Activated CD4-positive, alpha-beta T cell treated with anti-CD3 and anti-CD28 coated beads, Interleukin-2, amount 10 ng/mL, durations not matched to agents 7 days and 5 days (primary cell): ENCODE results near the gene CDC20B. TPM values are rescaled to one million over a fixed set of nuclear protein-coding genes. Genes with fewer than 3 reads are reported as not detected.

Source experiments
- CTCF ChIA-PET: fragments of 350-600 bp; sonication (Branson Sonifier 250); formaldehyde crosslinking; loops from one replicate; lab custom pipeline; 2021; ENCODE audit warnings: antibody characterized with exemption; lab: Charles Lee
- POLR2A ChIA-PET: fragments of 350-600 bp; sonication (Branson Sonifier 250); formaldehyde crosslinking; loops from one replicate; lab custom pipeline; 2021; ENCODE audit warnings: antibody characterized with exemption; lab: Charles Lee
- DNase-seq: peaks from one replicate; pipeline ENCODE4 v3.0.0-alpha.2; 2020
- H3K27ac Mint-ChIP-seq: one replicate; pipeline ENCODE4 v1.8.0; 2021; ENCODE audit warnings: mild to moderate bottlenecking, moderate library complexity, mixed read lengths
- H3K27me3 Mint-ChIP-seq: one replicate; pipeline ENCODE4 v1.8.0; 2021; ENCODE audit warnings: mixed read lengths
- H3K36me3 Mint-ChIP-seq: one replicate; pipeline ENCODE4 v1.8.0; 2021; ENCODE audit warnings: low read depth, mixed read lengths
- H3K4me1 Mint-ChIP-seq: one replicate; pipeline ENCODE4 v1.8.0; 2021; ENCODE audit warnings: mixed read lengths
- H3K4me3 Mint-ChIP-seq: one replicate; pipeline ENCODE4 v1.8.0; 2021; ENCODE audit warnings: mild to moderate bottlenecking, moderate library complexity, mixed read lengths
- H3K9me3 Mint-ChIP-seq: one replicate; pipeline ENCODE4 v1.8.0; 2021; ENCODE audit warnings: mixed read lengths
- total RNA-seq, 2 experiments: library from RNA; stranded (reverse); gene quantifications; one replicate each; pipeline ENCODE4 v1.2.3, GENCODE V29; 2021

CDC20B gene
- total RNA-seq, 2 experiments from 2014 or later = 0.12 TPM; not detected in 1

DNA sequence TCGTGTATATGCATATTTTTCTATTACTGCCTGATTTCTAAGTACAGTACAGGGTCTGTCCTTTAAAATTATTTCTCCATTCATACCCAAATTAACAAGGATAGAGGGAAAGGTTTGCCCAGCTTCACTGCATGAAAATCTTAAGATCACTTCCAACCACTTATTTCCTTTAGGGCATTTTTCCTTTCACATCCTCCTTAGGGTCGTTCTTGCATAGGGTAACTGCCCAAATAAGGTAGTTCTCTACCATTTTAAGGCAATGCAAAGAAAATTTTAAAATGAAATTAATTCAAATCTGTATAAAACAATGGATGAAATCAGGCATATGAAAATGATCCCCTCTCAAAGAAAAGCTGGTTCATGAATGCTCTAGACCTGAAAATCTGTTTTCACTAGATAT is 4.1 kb upstream of the CDC20B start:
- Mint-ChIP-seq H3K36me3 (no peaks in the 10 kb centered on the region), H3K27ac (no peak overlapping the region), H3K4me3 (no peak overlapping the region), H3K9me3 (no peaks in the 10 kb centered on the region), H3K4me1 (peaks cover 39% of the 10 kb centered on the region), H3K27me3 (peaks cover 82% of the 10 kb centered on the region)
- CTCF ChIA-PET = no interaction called here
- DNase-seq = no peak
- POLR2A ChIA-PET = interaction anchor here (0.6 kb wide), 1 partner anchor 55 kb away, joined by 6 read pairs; no protein-coding TSS in a partner anchor

DNA sequence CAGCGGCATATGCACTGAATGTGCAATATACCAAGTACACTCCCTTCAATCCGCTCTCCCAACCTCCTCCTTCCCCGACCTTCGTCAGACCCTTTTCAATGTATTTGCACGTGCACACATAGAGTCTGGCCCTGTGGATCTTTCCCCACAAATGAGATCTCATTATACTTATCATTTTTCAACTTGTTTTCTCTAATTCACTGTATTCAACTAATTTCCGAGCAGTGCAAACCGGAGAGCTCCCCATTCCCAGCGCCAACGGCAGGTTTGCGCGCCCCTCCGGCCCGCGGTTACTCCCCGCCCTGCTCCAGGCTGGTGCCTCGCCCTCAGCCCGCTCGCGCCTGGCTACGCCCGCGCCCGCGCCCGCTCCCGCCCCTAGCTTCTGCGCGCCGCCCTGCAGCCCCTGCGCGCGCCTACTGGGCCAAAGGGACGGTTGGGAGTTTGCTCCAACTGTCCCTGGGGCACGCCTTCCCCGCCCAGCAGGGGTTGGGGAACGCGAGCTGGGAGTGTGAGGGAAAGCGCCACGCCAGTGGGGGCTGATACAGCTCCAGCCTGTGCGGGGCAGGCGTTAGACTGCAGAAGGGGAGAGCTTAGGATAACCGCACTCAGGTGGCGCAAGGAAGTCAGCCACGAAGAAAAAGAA is 3.3 kb upstream of the CDC20B start:
- ChIA-PET CTCF (interaction anchor here (0.6 to 1.1 kb wide), 5 partner anchors 9 to 432 kb away, joined by 3 to 5 read pairs (median 3); partner anchors contain the start of gene GPX8), POLR2A (no interaction called here)
- H3K27me3 Mint-ChIP-seq = peaks cover 79% of the 10 kb centered on the region
- peaks cover 40% of the 10 kb centered on the region for H3K4me1 Mint-ChIP-seq
- H3K4me3 Mint-ChIP-seq = peak overlapping the region; percentile 46
- H3K27ac Mint-ChIP-seq = no peak overlapping the region
- DNase-seq = no peak
- no peaks in the 10 kb centered on the region for H3K9me3 Mint-ChIP-seq
- H3K36me3 Mint-ChIP-seq = no peaks in the 10 kb centered on the region

DNA sequence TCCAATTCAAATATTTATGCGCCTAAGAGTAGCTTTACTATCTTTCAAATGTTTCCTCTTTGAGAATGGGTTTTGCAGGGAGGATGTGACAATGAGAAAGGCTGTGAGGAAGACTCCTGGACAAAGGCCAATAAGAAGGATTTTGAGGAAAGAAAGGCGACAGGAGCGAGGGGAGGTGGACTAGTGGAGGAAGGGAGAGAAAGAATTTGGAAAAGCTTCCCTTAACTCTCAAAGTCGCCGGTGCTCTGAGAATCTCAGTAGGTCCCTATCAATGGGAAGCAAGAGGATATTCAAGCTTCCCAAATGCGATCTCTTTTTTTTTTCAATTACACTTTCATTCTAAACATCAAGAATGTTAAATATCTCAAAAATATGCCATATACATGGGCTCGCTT is 2.8 kb upstream of the CDC20B start:
- no peaks in the 10 kb centered on the region for H3K9me3 Mint-ChIP-seq
- ChIA-PET POLR2A (no interaction called here), CTCF (interaction anchor here (0.6 to 1.1 kb wide), 4 partner anchors 15 to 432 kb away, joined by 3 to 5 read pairs (median 4); partner anchors contain the start of gene GPX8)
- peaks cover 74% of the 10 kb centered on the region for H3K27me3 Mint-ChIP-seq
- H3K36me3 Mint-ChIP-seq = no peaks in the 10 kb centered on the region
- H3K27ac Mint-ChIP-seq = no peak overlapping the region
- H3K4me3 Mint-ChIP-seq = peak overlapping the region; percentile 46
- H3K4me1 Mint-ChIP-seq = peaks cover 40% of the 10 kb centered on the region
- no peak for DNase-seq

- POLR2A ChIA-PET = interaction anchor here (0.5 kb wide), 1 partner anchor 456 kb away, joined by 5 read pairs; no protein-coding TSS in a partner anchor
These were observed 782 bp upstream of the CDC20B start for GRCh38 chr5:55173687-55174230.

GRCh38 chr5:55172051-55172899 is 702 bp downstream of the CDC20B start:
- CTCF ChIA-PET = interaction anchor here (0.6 to 1.6 kb wide), 10 partner anchors 10 to 739 kb away, joined by 3 to 4 read pairs (median 3); partner anchors contain the start of gene CCNO
- peaks cover 36% of the 10 kb centered on the region for H3K4me1 Mint-ChIP-seq

More at GRCh38 chr5:55173687-55174230, 782 bp upstream of the CDC20B start:
- Mint-ChIP-seq H3K4me1 (peaks cover 40% of the 10 kb centered on the region), H3K27ac (no peak overlapping the region), H3K36me3 (no peaks in the 10 kb centered on the region), H3K4me3 (peak overlapping the region; percentile 76), H3K27me3 (peaks cover 69% of the 10 kb centered on the region), H3K9me3 (no peaks in the 10 kb centered on the region)
- peak; percentile 11 for DNase-seq
- CTCF ChIA-PET = interaction anchor here (1.2 to 1.6 kb wide), 2 partner anchors 9 to 53 kb away, joined by 3 to 4 read pairs; no protein-coding TSS in a partner anchor

GRCh38 chr5:55171471-55171870 is 1.5 kb downstream of the CDC20B start:
- Mint-ChIP-seq H3K9me3 (no peaks in the 10 kb centered on the region), H3K27me3 (peaks cover 71% of the 10 kb centered on the region), H3K36me3 (no peaks in the 10 kb centered on the region), H3K4me1 (peaks cover 29% of the 10 kb centered on the region), H3K27ac (no peak overlapping the region), H3K4me3 (no peak overlapping the region)
- DNase-seq = no peak
- POLR2A ChIA-PET = interaction anchor here (0.6 kb wide), 1 partner anchor 12 kb away, joined by 3 read pairs; no protein-coding TSS in a partner anchor
- CTCF ChIA-PET = interaction anchor here (0.6 to 1.2 kb wide), 8 partner anchors 58 to 521 kb away, joined by 3 to 4 read pairs (median 3); no protein-coding TSS in a partner anchor

More at GRCh38 chr5:55172051-55172899, 702 bp downstream of the CDC20B start:
- Mint-ChIP-seq H3K9me3 (no peaks in the 10 kb centered on the region), H3K36me3 (no peaks in the 10 kb centered on the region), H3K27ac (no peak overlapping the region), H3K27me3 (peaks cover 73% of the 10 kb centered on the region), H3K4me3 (peak overlapping the region; percentile 80)
- POLR2A ChIA-PET = interaction anchor here (0.6 kb wide), 2 partner anchors 13 to 93 kb away, joined by 3 to 8 read pairs; no protein-coding TSS in a partner anchor
- peak; percentile 79 for DNase-seq

- Mint-ChIP-seq H3K4me1 (peaks cover 8% of the 10 kb centered on the region), H3K27me3 (peaks cover 76% of the 10 kb centered on the region), H3K27ac (no peak overlapping the region), H3K9me3 (no peaks in the 10 kb centered on the region), H3K4me3 (no peak overlapping the region), H3K36me3 (no peaks in the 10 kb centered on the region)
- DNase-seq = no peak
- CTCF ChIA-PET = interaction anchor here (0.9 kb wide), 1 partner anchor 10 kb away, joined by 3 read pairs; no protein-coding TSS in a partner anchor
- POLR2A ChIA-PET = no interaction called here
These were observed 10.3 kb downstream of the CDC20B start for GRCh38 chr5:55162666-55163065.

GRCh38 chr5:55160493-55161209 is 12.3 kb downstream of the CDC20B start:
- DNase-seq = no peak
- Mint-ChIP-seq H3K27ac (no peak overlapping the region), H3K4me1 (peaks cover 8% of the 10 kb centered on the region), H3K9me3 (no peaks in the 10 kb centered on the region), H3K36me3 (no peaks in the 10 kb centered on the region), H3K27me3 (peaks cover 70% of the 10 kb centered on the region), H3K4me3 (no peak overlapping the region)
- ChIA-PET CTCF (interaction anchor here (1.0 to 2.7 kb wide), 15 partner anchors 15 to 644 kb away, joined by 3 to 23 read pairs (median 4); no protein-coding TSS in a partner anchor), POLR2A (no interaction called here)

DNA sequence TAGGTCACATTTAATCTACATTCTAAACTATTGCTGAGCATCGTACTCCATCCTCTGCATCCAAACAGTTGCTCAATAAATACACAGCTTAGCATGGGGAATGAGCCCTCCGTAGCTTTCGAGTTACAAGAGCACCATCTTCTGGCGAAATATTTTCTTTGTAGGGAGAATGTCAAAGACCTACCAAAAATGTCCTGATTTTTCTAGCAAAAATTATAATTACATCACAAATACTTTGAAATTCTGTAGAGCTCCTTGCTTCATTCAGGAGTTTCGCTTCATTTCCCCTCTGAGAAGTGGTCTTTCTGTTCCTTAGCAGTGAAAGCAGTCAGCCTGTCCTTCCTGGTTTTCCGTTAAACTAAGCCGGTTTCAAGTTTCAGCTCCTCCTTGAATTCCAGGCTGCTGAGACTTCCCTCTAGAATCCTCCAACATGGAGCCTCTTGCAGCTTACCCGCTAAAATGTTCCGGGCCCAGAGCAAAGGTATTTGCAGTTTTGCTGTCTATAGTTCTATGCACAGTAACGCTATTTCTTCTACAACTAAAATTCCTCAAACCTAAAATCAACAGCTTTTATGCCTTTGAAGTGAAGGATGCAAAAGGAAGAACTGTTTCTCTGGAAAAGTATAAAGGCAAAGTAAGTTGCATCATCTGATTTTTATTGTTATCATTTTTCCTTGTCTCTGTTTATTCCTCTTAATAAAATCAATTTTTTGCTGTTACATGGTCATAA is 13.0 kb downstream of the CDC20B start, which contains the start of gene GPX8:
Gene GPX8 (plus strand): TSS at position 409 of the 730 bp plus-strand sequence. CDS start 22 bp downstream, at position 431.
- Mint-ChIP-seq H3K27me3 (peaks cover 69% of the 10 kb centered on the region), H3K9me3 (no peaks in the 10 kb centered on the region), H3K4me1 (peaks cover 8% of the 10 kb centered on the region), H3K27ac (no peak within 1 kb of the TSS), H3K36me3 (no peaks in the 10 kb centered on the region), H3K4me3 (no peak within 1 kb of the TSS)
- ChIA-PET POLR2A (interaction anchor here (0.5 to 0.7 kb wide), 3 partner anchors 12 to 256 kb away, joined by 3 read pairs; no protein-coding TSS in a partner anchor), CTCF (interaction anchor here (0.8 to 2.7 kb wide), 17 partner anchors 14 to 643 kb away, joined by 3 to 23 read pairs (median 4); no protein-coding TSS in a partner anchor)
- DNase-seq = peak; percentile 58

- Mint-ChIP-seq H3K27ac (no peak overlapping the region), H3K27me3 (peaks cover 62% of the 10 kb centered on the region), H3K9me3 (no peaks in the 10 kb centered on the region), H3K4me3 (no peak overlapping the region), H3K36me3 (no peaks in the 10 kb centered on the region), H3K4me1 (peaks cover 4% of the 10 kb centered on the region)
- no peak for DNase-seq
- ChIA-PET CTCF (interaction anchor here (0.9 to 2.3 kb wide), 2 partner anchors 54 to 249 kb away, joined by 3 to 7 read pairs; no protein-coding TSS in a partner anchor), POLR2A (no interaction called here)
These were observed 18.1 kb downstream of the CDC20B start for GRCh38 chr5:55154873-55155272.
